Ovary (tissue), 9 donors: ENCODE data around the gene VEPH1. TPM values are rescaled to one million over a fixed set of nuclear protein-coding genes. Genes with fewer than 3 reads are reported as not detected.

Experiments used
- DNase-seq, 5 donors: peaks; one replicate each; pipeline ENCODE4 v3.0.0-alpha.2; 2019 to 2020
- H3K27ac ChIP-seq, 2 donors: fragments of 200-600 bp; one replicate each; pipeline versions ENCODE4 v1.5.1 to v1.8.0; 2019 to 2022
- H3K27me3 ChIP-seq: fragments of 200-600 bp; one replicate; pipeline ENCODE4 v1.8.0; 2022
- H3K36me3 ChIP-seq: fragments of 200-600 bp; sonication (generic); one replicate; pipeline ENCODE4 v1.5.1; 2019
- H3K4me1 ChIP-seq: one replicate; pipeline ENCODE4 v1.8.1; 2013; ENCODE audit warnings: mild to moderate bottlenecking, moderate library complexity; ENCODE audit not compliant: insufficient read depth
- H3K4me3 ChIP-seq: fragments of 200-600 bp; sonication (generic); one replicate; pipeline ENCODE4 v1.5.1; 2017
- H3K9me3 ChIP-seq, 2 donors: fragments of 200-600 bp in 1 of 2; sonication (generic) in 1 of 2; one replicate each; pipeline versions ENCODE4 v1.5.1 to v1.8.1; 2013 to 2019; ENCODE audit warnings: mild to moderate bottlenecking in 1 of 2, moderate library complexity in 1 of 2
- CTCF ChIP-seq, 3 donors: fragments of 450-650 bp in 2 of 3; fragments of 200-600 bp in 1 of 3; IDR thresholded peaks; one replicate each; pipeline versions ENCODE4 v1.5.1 to v1.8.0; 2016 to 2022; ENCODE audit warnings: antibody characterized with exemption in 3 of 3, mild to moderate bottlenecking in 1 of 3
- EP300 ChIP-seq: sonication (generic); formaldehyde crosslinking; IDR thresholded peaks from one replicate; pipeline ENCODE4 v1.6.1; 2017; ENCODE audit warnings: antibody characterized with exemption
- POLR2A ChIP-seq: fragments of 450-650 bp; IDR thresholded peaks from one replicate; pipeline ENCODE4 v1.6.1; 2017; ENCODE audit warnings: antibody characterized with exemption, mild to moderate bottlenecking, moderate library complexity
- WGBS, 3 donors: extraction: QIAGEN DNeasy Blood & Tissue Kit in 1 of 3; methylation state at CpG; one replicate each; pipeline versions ENCODE4 v1.1.5 to v1.1.7; 2013 to 2017; 5-methylcytosine and 5-hydroxymethylcytosine counted together
- intact Hi-C, 4 donors: fragments of 100-400 bp; cut with DNase I; formaldehyde crosslinking; loops; one replicate each; pipeline versions ENCODE4 v1.11.0 to v1.15.1; 2022 to 2023
- polyA plus RNA-seq, 2 donors: library from polyadenylated mRNA; stranded (reverse); fragments of 200-250 nt in 1 of 2; fragments of 350-450 nt in 1 of 2; fragmentation: Illumina TruSeq in 1 of 2; extraction: RNeasy Lipid Tissue Mini Kit (QIAGEN cat#74804) in 1 of 2; gene quantifications; one replicate each; pipeline ENCODE4 v1.2.3, GENCODE V29; 2013 to 2014
- total RNA-seq, 7 donors: library from RNA; depleted of rRNA in 2 of 7; stranded (reverse); fragments of >200 nt in 2 of 7; fragmentation: NEBNext Ultra II Directional in 3 of 7; extraction: Animal tissue kit (Norgen Biotek cat#: 25700) in 3 of 7; gene quantifications; one replicate each; pipeline versions ENCODE4 v1.1.0 to v1.2.4, GENCODE V29; 2016 to 2023
- donor health status: DM: no; HTN: no; CAD: no; lungs with moderate emphysema.
- donor health status: DM: no; HTN: no; CAD: no.
- donor health status: Bipolar disorder and iron deficiency.
- donor health status: DM: yes; HTN: yes; CAD: no.
- donor health status: DM: no; HTN: no; CAD: no.
- donor health status: DM: yes; HTN: yes; CAD: no.

VEPH1 gene
- total and polyA plus RNA-seq, 9 donors, result 0.23 to 4.6 (median 1.3) TPM; not detected in 1

GRCh38 chr3:157317895-157318294 is 185.3 kb downstream of the VEPH1 start:
- Histone ChIP-seq H3K36me3 (no peaks in the 10 kb centered on the region), H3K4me1 (no peaks in the 10 kb centered on the region), H3K27ac (no peak overlapping the region), H3K4me3 (no peak overlapping the region), H3K27me3 (no peaks in the 10 kb centered on the region), H3K9me3 (no peaks in the 10 kb centered on the region)
- TF ChIP-seq EP300 (no peak), POLR2A (no peak), CTCF (IDR thresholded peaks at IDR 0.05) (no peak)
- 92 to 94% (median 93%) methylated on average over 1 of the region's 1 CpG for WGBS, 3 donors
- no peak for DNase-seq
- intact Hi-C loops, result no loop called here

- intact Hi-C loops, result no loop called here
- Histone ChIP-seq H3K4me1 (no peaks in the 10 kb centered on the region), H3K36me3 (no peaks in the 10 kb centered on the region), H3K4me3 (no peak overlapping the region), H3K27ac (no peak overlapping the region), H3K27me3 (no peaks in the 10 kb centered on the region), H3K9me3 (no peaks in the 10 kb centered on the region)
- WGBS, 3 donors, result 90 to 96% (median 93%) methylated on average over 4 of the region's 4 CpGs
- TF ChIP-seq CTCF (IDR thresholded peaks at IDR 0.05) (no peak), EP300 (no peak), POLR2A (no peak)
- DNase-seq, result no peak
Observed at GRCh38 chr3:157313186-157313585, 190.0 kb downstream of the VEPH1 start.

GRCh38 chr3:157312376-157312745 is 190.9 kb downstream of the VEPH1 start:
- Histone ChIP-seq H3K36me3 (no peaks in the 10 kb centered on the region), H3K4me1 (no peaks in the 10 kb centered on the region), H3K4me3 (no peak overlapping the region), H3K27ac (no peak overlapping the region), H3K9me3 (no peaks in the 10 kb centered on the region), H3K27me3 (no peaks in the 10 kb centered on the region)
- no peak for DNase-seq
- intact Hi-C loops, result no loop called here
- no peak for TF ChIP-seq EP300
- no peak for TF ChIP-seq CTCF (IDR thresholded peaks at IDR 0.05)
- no peak for TF ChIP-seq POLR2A

- Histone ChIP-seq H3K27ac (no peak overlapping the region), H3K27me3 (no peaks in the 10 kb centered on the region), H3K9me3 (no peaks in the 10 kb centered on the region), H3K4me1 (no peaks in the 10 kb centered on the region), H3K4me3 (no peak overlapping the region), H3K36me3 (no peaks in the 10 kb centered on the region)
- intact Hi-C loops, result no loop called here
- DNase-seq, result no peak
- 8 to 13% (median 13%) methylated on average over 2 of the region's 2 CpGs for WGBS, 3 donors
- TF ChIP-seq POLR2A, result no peak
- no peak for TF ChIP-seq CTCF (IDR thresholded peaks at IDR 0.05)
- TF ChIP-seq EP300, result no peak
Observed at GRCh38 chr3:157311633-157312375, 191.4 kb downstream of the VEPH1 start.
